Testis (tissue), 2 donors: ENCODE results near the gene ELL2.

ENCODE experiments used
- POLR2A ChIP-seq: fragments of 450-650 bp; IDR thresholded peaks from one replicate; pipeline ENCODE4 v1.6.1; 2017; ENCODE audit warnings: antibody characterized with exemption, mild to moderate bottlenecking, moderate library complexity
- TF ChIP-seq, protein P1 (sequence below), 3 experiments: fragments of 450-650 bp in 2 of 3; fragments of 200-600 bp in 1 of 3; sonication (generic) in 1 of 3; IDR thresholded peaks; one replicate each; pipeline ENCODE4 v1.5.1; 2016 to 2019; ENCODE audit warnings: antibody characterized with exemption in 3 of 3, mild to moderate bottlenecking in 2 of 3, moderate library complexity in 1 of 3

DNA sequence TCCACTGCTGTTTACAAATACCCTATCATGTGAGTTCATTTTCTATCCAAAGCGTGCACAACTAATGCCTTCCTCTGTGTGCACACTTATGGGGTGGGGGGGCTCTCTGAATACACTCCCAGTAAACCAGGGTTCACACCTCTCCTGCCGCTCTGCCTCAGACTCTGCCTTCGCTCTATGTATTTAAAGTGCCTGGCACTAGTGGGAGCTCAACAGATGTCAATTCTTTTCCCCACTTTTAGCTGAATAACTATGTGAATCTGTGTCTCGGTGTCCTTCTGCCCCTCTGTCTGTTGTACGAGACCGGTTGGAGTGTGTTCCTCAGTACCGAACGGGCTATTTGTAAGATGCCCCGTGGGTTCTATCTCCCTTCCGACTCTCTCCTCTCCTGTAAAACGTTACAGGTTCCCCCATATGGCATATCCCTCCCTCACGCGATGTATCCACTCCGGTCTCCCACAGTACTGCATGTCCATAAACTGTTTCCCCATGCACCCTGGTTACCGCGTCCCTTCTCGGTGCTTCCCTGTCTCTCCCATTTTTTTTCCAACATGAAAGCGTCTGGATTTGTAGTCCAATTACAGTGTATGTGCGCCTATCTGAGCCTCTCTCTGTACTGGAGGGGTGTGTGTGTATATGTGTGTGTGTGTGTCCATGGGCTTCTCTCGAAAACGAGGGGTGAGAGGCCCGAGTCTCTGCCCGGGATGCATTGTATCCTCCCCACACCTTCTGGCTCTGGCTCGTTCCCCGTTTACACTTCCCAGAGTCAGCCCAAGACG lies 1.6 kb downstream of the ELL2 start:
- TF ChIP-seq, protein P1, sequence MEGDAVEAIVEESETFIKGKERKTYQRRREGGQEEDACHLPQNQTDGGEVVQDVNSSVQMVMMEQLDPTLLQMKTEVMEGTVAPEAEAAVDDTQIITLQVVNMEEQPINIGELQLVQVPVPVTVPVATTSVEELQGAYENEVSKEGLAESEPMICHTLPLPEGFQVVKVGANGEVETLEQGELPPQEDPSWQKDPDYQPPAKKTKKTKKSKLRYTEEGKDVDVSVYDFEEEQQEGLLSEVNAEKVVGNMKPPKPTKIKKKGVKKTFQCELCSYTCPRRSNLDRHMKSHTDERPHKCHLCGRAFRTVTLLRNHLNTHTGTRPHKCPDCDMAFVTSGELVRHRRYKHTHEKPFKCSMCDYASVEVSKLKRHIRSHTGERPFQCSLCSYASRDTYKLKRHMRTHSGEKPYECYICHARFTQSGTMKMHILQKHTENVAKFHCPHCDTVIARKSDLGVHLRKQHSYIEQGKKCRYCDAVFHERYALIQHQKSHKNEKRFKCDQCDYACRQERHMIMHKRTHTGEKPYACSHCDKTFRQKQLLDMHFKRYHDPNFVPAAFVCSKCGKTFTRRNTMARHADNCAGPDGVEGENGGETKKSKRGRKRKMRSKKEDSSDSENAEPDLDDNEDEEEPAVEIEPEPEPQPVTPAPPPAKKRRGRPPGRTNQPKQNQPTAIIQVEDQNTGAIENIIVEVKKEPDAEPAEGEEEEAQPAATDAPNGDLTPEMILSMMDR (IDR thresholded peaks at IDR 0.05) = no peak
- no peak for TF ChIP-seq POLR2A
